ENCODE results near the gene TMBIM6.

DNA sequence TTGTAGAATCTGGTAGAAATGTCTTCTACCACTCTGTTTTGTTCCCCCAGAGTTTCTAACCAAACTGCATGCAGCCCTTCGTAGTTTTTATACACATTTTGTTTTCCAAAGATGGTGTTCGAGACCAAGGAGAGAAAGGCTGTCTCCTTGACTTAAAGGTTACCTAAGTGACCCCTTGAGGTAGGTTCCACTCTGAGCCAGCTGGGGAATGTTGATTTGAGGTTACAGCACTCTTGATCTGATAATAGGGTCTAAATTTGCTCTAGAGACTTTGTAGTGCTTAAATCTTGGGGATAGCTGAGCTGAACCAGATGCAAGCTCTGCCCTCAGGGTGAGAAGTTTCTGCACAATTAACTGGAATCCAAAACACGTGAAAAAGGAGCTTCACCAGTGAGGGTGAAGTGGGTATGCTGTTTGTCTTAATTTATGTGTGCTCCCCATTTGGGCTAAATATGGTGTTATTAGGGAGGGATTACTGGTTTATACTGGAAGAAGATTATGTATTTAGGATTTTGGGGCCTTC lies 3.1 kb downstream of the TMBIM6 start:
- TF ChIP-seq, protein P1, sequence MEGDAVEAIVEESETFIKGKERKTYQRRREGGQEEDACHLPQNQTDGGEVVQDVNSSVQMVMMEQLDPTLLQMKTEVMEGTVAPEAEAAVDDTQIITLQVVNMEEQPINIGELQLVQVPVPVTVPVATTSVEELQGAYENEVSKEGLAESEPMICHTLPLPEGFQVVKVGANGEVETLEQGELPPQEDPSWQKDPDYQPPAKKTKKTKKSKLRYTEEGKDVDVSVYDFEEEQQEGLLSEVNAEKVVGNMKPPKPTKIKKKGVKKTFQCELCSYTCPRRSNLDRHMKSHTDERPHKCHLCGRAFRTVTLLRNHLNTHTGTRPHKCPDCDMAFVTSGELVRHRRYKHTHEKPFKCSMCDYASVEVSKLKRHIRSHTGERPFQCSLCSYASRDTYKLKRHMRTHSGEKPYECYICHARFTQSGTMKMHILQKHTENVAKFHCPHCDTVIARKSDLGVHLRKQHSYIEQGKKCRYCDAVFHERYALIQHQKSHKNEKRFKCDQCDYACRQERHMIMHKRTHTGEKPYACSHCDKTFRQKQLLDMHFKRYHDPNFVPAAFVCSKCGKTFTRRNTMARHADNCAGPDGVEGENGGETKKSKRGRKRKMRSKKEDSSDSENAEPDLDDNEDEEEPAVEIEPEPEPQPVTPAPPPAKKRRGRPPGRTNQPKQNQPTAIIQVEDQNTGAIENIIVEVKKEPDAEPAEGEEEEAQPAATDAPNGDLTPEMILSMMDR (IDR thresholded peaks at IDR 0.05 in 8 of 11, conservative IDR thresholded peaks at IDR 0.05 in 3 of 11), result no peak
- no peak for TF ChIP-seq POLR2AphosphoS5 (IDR thresholded peaks at IDR 0.05)
- TF ChIP-seq POLR2A (IDR thresholded peaks at IDR 0.05), result no peak
